H9 (cell line): ENCODE data around the gene SLC16A10. TPM values are rescaled to one million over a fixed set of nuclear protein-coding genes. Genes with fewer than 3 reads are reported as not detected.

Experiments
- DNase-seq: peaks from one replicate; pipeline ENCODE4 v3.0.0-alpha.2; 2017
- H2AFZ ChIP-seq: one replicate; pipeline ENCODE4 v1.6.1; 2013; ENCODE audit warnings: mild to moderate bottlenecking, low read length, control low read depth, moderate library complexity
- H2AK5ac ChIP-seq: 2 replicates; pipeline ENCODE4 v1.6.1; 2013; ENCODE audit warnings: low read length, control low read depth, mixed read lengths; ENCODE audit not compliant: insufficient read length
- H2BK120ac ChIP-seq: one replicate; pipeline ENCODE4 v1.6.1; 2013; ENCODE audit warnings: low read depth, mild to moderate bottlenecking, low read length, control low read depth, inconsistent platforms; ENCODE audit not compliant: poor library complexity, severe bottlenecking
- H2BK12ac ChIP-seq: 2 replicates; pipeline ENCODE4 v1.6.1; 2013; ENCODE audit warnings: low read length, control low read depth, mixed read lengths, low read depth; ENCODE audit not compliant: insufficient read length
- H2BK15ac ChIP-seq: 2 replicates; pipeline ENCODE4 v1.6.1; 2013; ENCODE audit warnings: low read depth, low read length, control low read depth
- H2BK20ac ChIP-seq: one replicate; pipeline ENCODE4 v1.6.1; 2013; ENCODE audit warnings: low read depth, mild to moderate bottlenecking, low read length, control low read depth, inconsistent platforms; ENCODE audit not compliant: poor library complexity, severe bottlenecking
- H2BK5ac ChIP-seq: 2 replicates; pipeline ENCODE4 v1.6.1; 2013; ENCODE audit warnings: low read length, control low read depth, mixed read lengths; ENCODE audit not compliant: insufficient read length
- H3K14ac ChIP-seq: 2 replicates; pipeline ENCODE4 v1.6.1; 2013; ENCODE audit warnings: low read length, control low read depth; ENCODE audit not compliant: insufficient read depth
- H3K18ac ChIP-seq: 2 replicates; pipeline ENCODE4 v1.6.1; 2013; ENCODE audit warnings: low read depth, mild to moderate bottlenecking, mixed read lengths, low read length, control low read depth; ENCODE audit not compliant: insufficient read length
- H3K23ac ChIP-seq: 2 replicates; pipeline ENCODE4 v1.6.1; 2013; ENCODE audit warnings: low read length, control low read depth, mixed read lengths, low read depth; ENCODE audit not compliant: insufficient read length
- H3K23me2 ChIP-seq: 2 replicates; pipeline ENCODE4 v1.6.1; 2013; ENCODE audit warnings: low read depth, mild to moderate bottlenecking, mixed read lengths, low read length, control low read depth; ENCODE audit not compliant: insufficient read length, poor library complexity, severe bottlenecking
- H3K27ac ChIP-seq: 2 replicates; pipeline ENCODE4 v1.5.1; 2013; ENCODE audit warnings: low read length, control low read depth, mixed read lengths, low read depth; ENCODE audit not compliant: insufficient read length
- H3K27me3 ChIP-seq: 2 replicates; pipeline ENCODE4 v1.6.1; 2013; ENCODE audit warnings: low read length, control low read depth, inconsistent platforms; ENCODE audit not compliant: insufficient read depth
- H3K4ac ChIP-seq: 2 replicates; pipeline ENCODE4 v1.6.1; 2013; ENCODE audit warnings: low read depth, mild to moderate bottlenecking, control low read depth, inconsistent platforms, low read length, moderate library complexity
- H3K4me1 ChIP-seq: 2 replicates; pipeline ENCODE4 v1.6.1; 2013; ENCODE audit warnings: low read length, control low read depth, inconsistent platforms; ENCODE audit not compliant: insufficient read depth
- H3K4me2 ChIP-seq: 2 replicates; pipeline ENCODE4 v1.6.1; 2013; ENCODE audit warnings: low read length, control low read depth, mixed read lengths; ENCODE audit not compliant: insufficient read length, insufficient read depth
- H3K56ac ChIP-seq: 2 replicates; pipeline ENCODE4 v1.6.1; 2013; ENCODE audit warnings: low read depth, mild to moderate bottlenecking, mixed read lengths, low read length, control low read depth; ENCODE audit not compliant: insufficient read length
- H3K79me1 ChIP-seq: 2 replicates; pipeline ENCODE4 v1.6.1; 2013; ENCODE audit warnings: low read depth, mild to moderate bottlenecking, moderate library complexity, low read length, control low read depth, inconsistent platforms; ENCODE audit not compliant: insufficient read depth, poor library complexity, severe bottlenecking
- H3K79me2 ChIP-seq: 2 replicates; pipeline ENCODE4 v1.6.1; 2013; ENCODE audit warnings: low read length, control low read depth, inconsistent platforms; ENCODE audit not compliant: insufficient read depth
- H3K9ac ChIP-seq: 2 replicates; pipeline ENCODE4 v1.6.1; 2013; ENCODE audit warnings: low read length, control low read depth, mixed read lengths; ENCODE audit not compliant: insufficient read length; ENCODE audit errors: extremely low read depth
- H3K9me3 ChIP-seq: one replicate; pipeline ENCODE4 v1.6.1; 2013; ENCODE audit warnings: low read depth, low read length, inconsistent platforms; ENCODE audit not compliant: control insufficient read depth
- H3T11ph ChIP-seq: one replicate; pipeline ENCODE4 v1.6.1; 2013; ENCODE audit warnings: mild to moderate bottlenecking, low read length, control low read depth, inconsistent platforms
- H4K20me1 ChIP-seq: one replicate; pipeline ENCODE4 v1.6.1; 2013; ENCODE audit not compliant: control insufficient read depth, insufficient read length, insufficient read depth
- H4K5ac ChIP-seq: 2 replicates; pipeline ENCODE4 v1.6.1; 2013; ENCODE audit warnings: low read depth, mild to moderate bottlenecking, mixed read lengths, low read length, control low read depth; ENCODE audit not compliant: insufficient read length
- H4K8ac ChIP-seq: replicated peaks from 2 replicates; pipeline ENCODE4 v1.6.1; 2013; ENCODE audit warnings: low read length, control low read depth, mixed read lengths, low read depth; ENCODE audit not compliant: insufficient read length
- H4K91ac ChIP-seq: 2 replicates; pipeline ENCODE4 v1.6.1; 2013; ENCODE audit warnings: low read depth, mild to moderate bottlenecking, moderate library complexity, mixed read lengths, low read length, control low read depth; ENCODE audit not compliant: insufficient read length
- H3K27ac Mint-ChIP-seq, 3 experiments: 2 replicates in 2 of 3; 3 replicates in 1 of 3; pipeline ENCODE4 v1.8.0; 2020 to 2021; ENCODE audit warnings: mixed read lengths in 3 of 3, mild to moderate bottlenecking in 1 of 3, moderate library complexity in 1 of 3
- H3K27me3 Mint-ChIP-seq: 2 replicates; pipeline ENCODE4 v1.8.0; 2021; ENCODE audit warnings: low read depth, mild to moderate bottlenecking, moderate library complexity, mixed read lengths
- H3K36me3 Mint-ChIP-seq, 3 experiments: 2 replicates in 2 of 3; 3 replicates in 1 of 3; pipeline ENCODE4 v1.8.0; 2020 to 2021; ENCODE audit warnings: low read depth in 3 of 3, mixed read lengths in 3 of 3; ENCODE audit not compliant: insufficient read depth in 1 of 3
- H3K4me1 Mint-ChIP-seq, 2 experiments: 2 replicates each; pipeline ENCODE4 v1.8.0; 2020; ENCODE audit warnings: mixed read lengths in 2 of 2
- H3K4me3 Mint-ChIP-seq, 2 experiments: 2 replicates in 1 of 2; 3 replicates in 1 of 2; pipeline ENCODE4 v1.8.0; 2020 to 2021; ENCODE audit warnings: mild to moderate bottlenecking in 2 of 2, mixed read lengths in 2 of 2, moderate library complexity in 1 of 2
- H3K9me3 Mint-ChIP-seq, 2 experiments: 2 replicates in 1 of 2; 3 replicates in 1 of 2; pipeline ENCODE4 v1.8.0; 2020; ENCODE audit warnings: mild to moderate bottlenecking in 2 of 2, mixed read lengths in 2 of 2, moderate library complexity in 1 of 2
- WGBS: extraction: QIAGEN DNeasy Blood & Tissue Kit; methylation state at CpG from one replicate; pipeline ENCODE4 v1.1.7; 2013; ENCODE audit warnings: missing lambda C conversion rate, low lambda C conversion rate, mixed read lengths; ENCODE audit not compliant: insufficient read length; ENCODE audit errors: extremely low coverage; 5-methylcytosine and 5-hydroxymethylcytosine counted together
- total RNA-seq: library from RNA; stranded (reverse); gene quantifications from 2 replicates; pipeline ENCODE4 v1.2.1, GENCODE V29; 2021
- TF ChIP-seq, protein P1 (sequence below): fragments of 200-600 bp; sonication (generic); conservative IDR thresholded peaks from 3 replicates; pipeline ENCODE4 v1.8.0; 2021; ENCODE audit warnings: antibody characterized with exemption, mild to moderate bottlenecking

The SLC16A10 gene
- total RNA-seq, 1 experiment from 2014 or later: 11.4 TPM

DNA sequence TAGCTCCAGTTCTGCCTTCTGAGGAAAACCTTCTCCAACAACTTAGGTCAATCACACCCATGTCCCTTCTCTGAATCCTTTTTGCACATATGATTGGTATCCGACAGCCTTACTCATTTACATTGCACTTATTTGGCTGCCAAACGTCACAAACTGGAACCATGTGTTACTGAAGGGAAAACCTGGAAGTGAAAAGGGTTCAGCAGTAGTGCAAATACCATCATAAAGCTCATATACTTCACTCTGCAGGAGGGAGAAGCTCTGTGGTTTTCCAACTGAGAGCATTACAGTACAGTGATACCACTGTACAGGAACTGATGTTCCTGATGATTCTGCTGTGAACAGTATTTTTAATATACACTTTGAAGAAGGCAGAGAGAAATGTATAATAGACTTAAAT is 87.8 kb downstream of the SLC16A10 start:
- H3K4ac ChIP-seq: no peak overlapping the region
- no peak overlapping the region for H4K5ac ChIP-seq
- peaks cover 3 to 4% of the 10 kb centered on the region in 2 experiments; a peak in 3 of 4 replicates for H3K4me1 Mint-ChIP-seq
- no peaks in the 10 kb centered on the region for H3K79me2 ChIP-seq
- H3K27ac ChIP-seq: no peak overlapping the region
- H2BK15ac ChIP-seq: no peak overlapping the region
- H3K27me3 ChIP-seq: no peaks in the 10 kb centered on the region
- H3K9ac ChIP-seq: no peak overlapping the region
- H2BK20ac ChIP-seq: no peak overlapping the region
- no peaks in the 10 kb centered on the region for H3K9me3 ChIP-seq
- no peak overlapping the region for H3K14ac ChIP-seq
- no peak overlapping the region for H2BK120ac ChIP-seq
- no peak overlapping the region for H4K8ac ChIP-seq
- H4K20me1 ChIP-seq: no peaks in the 10 kb centered on the region
- DNase-seq: no peak
- no peak overlapping the region for H2AK5ac ChIP-seq
- no peak overlapping the region for H3K27ac Mint-ChIP-seq
- H3K4me2 ChIP-seq: no peak overlapping the region
- no peak overlapping the region for H3K18ac ChIP-seq
- H3K4me3 Mint-ChIP-seq: no peak overlapping the region
- H2BK5ac ChIP-seq: no peak overlapping the region
- H2AFZ ChIP-seq: no peak overlapping the region
- no peaks in the 10 kb centered on the region for H3K79me1 ChIP-seq
- H3K23ac ChIP-seq: no peak overlapping the region
- H2BK12ac ChIP-seq: no peak overlapping the region
- H3K27me3 Mint-ChIP-seq: no peaks in the 10 kb centered on the region
- H3K36me3 Mint-ChIP-seq: no peaks in the 10 kb centered on the region
- H4K91ac ChIP-seq: no peak overlapping the region
- no peaks in the 10 kb centered on the region for H3K4me1 ChIP-seq
- H3K9me3 Mint-ChIP-seq: no peaks in the 10 kb centered on the region
- no peak overlapping the region for H3T11ph ChIP-seq
- TF ChIP-seq, protein P1, sequence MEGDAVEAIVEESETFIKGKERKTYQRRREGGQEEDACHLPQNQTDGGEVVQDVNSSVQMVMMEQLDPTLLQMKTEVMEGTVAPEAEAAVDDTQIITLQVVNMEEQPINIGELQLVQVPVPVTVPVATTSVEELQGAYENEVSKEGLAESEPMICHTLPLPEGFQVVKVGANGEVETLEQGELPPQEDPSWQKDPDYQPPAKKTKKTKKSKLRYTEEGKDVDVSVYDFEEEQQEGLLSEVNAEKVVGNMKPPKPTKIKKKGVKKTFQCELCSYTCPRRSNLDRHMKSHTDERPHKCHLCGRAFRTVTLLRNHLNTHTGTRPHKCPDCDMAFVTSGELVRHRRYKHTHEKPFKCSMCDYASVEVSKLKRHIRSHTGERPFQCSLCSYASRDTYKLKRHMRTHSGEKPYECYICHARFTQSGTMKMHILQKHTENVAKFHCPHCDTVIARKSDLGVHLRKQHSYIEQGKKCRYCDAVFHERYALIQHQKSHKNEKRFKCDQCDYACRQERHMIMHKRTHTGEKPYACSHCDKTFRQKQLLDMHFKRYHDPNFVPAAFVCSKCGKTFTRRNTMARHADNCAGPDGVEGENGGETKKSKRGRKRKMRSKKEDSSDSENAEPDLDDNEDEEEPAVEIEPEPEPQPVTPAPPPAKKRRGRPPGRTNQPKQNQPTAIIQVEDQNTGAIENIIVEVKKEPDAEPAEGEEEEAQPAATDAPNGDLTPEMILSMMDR: no peak
- no peak overlapping the region for H3K56ac ChIP-seq
- no CpG with 5 or more reads among the region's 2 CpGs for WGBS
- H3K23me2 ChIP-seq: no peaks in the 10 kb centered on the region
